GM19438 (cell line): ENCODE measurements around the gene WWP2.

Experiments used
- ATAC-seq: cut with Tn5 transposase; IDR thresholded peaks from one replicate; pipeline ENCODE4 v1.9.1; 2021; ENCODE audit warnings: low read depth; ENCODE audit not compliant: unreplicated experiment

WWP2 gene

DNA sequence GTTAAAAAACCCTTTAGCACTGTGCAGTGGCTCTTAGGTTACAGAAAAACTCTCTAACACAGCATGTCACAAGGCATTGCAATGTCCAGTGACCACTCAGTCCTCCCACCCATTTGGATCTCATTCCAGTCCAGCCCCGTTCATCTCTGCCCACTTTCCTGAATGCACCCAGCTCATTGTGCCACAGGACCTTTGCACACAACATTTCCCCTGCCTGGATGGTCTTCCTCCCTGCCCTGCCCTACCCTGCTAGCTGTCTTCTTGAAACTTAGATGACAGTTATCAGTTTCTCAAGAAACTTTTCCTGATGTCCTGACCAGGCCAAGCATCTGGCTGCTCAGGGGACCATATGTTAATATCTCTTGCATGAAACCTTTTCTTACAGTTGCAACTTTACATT is 67.2 kb downstream of the WWP2 start:
- ATAC-seq = no peak

GRCh38 chr16:69830146-69830533 is 68.0 kb downstream of the WWP2 start:
- no peak for ATAC-seq

DNA sequence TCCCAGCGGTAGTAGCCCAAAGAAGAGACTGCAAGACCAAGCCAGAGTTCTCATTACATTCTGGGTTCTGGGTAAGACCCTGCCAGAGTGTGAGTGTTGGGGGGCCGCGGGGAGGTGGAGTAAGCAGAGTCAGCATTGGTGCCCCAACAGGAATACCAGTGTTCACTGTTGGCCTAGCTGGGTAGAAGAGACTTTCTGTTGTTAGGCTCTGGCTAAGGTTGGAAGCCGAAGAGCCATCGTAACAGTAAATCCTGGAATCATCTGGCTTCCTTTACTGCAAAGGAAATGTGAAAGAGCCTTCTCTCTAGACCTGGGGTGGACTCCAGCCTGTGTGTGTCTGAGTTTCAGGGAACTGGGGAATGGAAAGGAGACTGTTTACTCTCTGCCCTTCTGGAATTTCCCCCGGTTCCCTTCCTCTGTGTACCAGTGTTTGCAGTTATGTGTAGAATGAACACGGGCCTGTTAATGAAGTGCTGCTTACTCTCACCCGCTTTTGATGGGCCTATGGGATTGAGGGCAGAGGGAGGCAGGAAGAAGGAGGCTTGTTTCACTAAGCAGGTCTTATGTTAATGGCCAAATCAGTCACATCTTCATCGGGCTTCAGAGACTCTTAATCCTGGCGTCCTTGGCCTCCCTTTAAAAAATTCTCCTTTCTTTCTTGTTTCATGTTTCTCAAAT is 68.5 kb downstream of the WWP2 start:
- ATAC-seq = no peak

GRCh38 chr16:69831212-69832123 is 69.3 kb downstream of the WWP2 start:
- ATAC-seq = no peak

DNA sequence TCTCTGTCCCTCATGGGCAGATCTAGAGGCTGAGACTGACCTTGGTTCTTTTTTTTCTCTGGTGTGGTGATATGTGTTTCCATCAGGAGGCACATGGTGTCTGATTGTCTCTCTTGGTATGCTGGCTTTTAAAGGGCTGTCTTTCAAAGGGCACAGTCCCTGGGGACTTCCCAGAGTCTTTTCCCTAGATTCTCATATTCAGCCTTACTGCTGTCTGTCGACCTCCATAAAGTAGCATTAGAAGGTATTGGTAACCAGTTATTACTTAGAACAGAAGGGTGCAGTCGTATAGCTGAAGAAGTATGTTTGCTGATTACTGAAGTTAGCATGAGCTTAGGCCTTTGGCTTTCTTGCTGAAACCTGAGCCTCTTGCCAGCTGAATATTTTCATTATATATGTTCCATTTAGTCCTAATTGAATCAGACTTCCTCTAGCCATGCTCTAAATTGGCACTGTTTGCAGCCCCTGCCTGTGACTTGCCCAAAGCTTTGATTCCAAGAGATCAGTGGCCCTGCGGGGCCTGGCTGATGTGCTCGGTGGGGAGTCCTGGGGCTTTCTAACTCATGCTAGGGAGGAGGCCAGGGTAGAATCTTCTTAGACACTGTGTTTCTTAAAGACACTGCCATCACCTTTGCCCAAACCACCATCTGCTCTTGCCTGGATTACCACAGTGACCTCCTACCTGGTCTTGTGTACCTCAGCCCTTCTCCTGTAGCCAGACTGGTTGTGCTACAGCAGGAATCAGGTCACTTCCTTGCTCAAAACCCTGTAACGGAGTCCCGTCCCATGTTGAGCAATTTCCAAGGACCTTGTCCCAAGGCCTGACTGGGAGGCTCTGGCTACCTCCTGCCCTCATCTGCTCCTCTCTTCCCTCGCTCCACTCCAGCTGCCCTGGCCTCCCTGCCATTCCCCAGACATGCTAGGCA is 71.5 kb downstream of the WWP2 start:
- no peak for ATAC-seq

GRCh38 chr16:69834807-69835466 is 72.8 kb downstream of the WWP2 start:
- no peak for ATAC-seq

DNA sequence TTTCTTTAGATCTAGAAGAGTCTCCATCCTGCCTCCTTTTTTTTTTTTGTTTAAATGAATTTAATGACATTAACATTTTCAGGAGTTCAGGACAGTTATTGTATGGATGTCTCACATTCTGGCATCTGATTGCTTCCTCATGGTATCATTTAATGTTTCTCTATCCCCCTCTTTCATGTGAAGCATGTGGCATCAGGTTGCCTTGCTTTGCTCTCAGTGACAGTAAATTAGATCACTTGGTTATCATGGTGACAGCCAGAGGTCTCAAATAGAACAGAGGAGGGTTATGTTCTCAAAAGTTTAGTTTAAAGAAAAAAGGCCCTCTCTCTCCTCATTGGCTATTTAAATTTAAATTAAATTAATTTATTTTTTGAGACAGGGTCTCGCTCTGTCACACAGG is 74.1 kb downstream of the WWP2 start:
- no peak for ATAC-seq

- ATAC-seq = no peak
Measured at GRCh38 chr16:69837380-69837779, 75.2 kb downstream of the WWP2 start.

GRCh38 chr16:69838489-69838888 is 76.4 kb downstream of the WWP2 start:
- ATAC-seq = no peak

- ATAC-seq = no peak
Measured at GRCh38 chr16:69839240-69839688, 77.1 kb downstream of the WWP2 start.

DNA sequence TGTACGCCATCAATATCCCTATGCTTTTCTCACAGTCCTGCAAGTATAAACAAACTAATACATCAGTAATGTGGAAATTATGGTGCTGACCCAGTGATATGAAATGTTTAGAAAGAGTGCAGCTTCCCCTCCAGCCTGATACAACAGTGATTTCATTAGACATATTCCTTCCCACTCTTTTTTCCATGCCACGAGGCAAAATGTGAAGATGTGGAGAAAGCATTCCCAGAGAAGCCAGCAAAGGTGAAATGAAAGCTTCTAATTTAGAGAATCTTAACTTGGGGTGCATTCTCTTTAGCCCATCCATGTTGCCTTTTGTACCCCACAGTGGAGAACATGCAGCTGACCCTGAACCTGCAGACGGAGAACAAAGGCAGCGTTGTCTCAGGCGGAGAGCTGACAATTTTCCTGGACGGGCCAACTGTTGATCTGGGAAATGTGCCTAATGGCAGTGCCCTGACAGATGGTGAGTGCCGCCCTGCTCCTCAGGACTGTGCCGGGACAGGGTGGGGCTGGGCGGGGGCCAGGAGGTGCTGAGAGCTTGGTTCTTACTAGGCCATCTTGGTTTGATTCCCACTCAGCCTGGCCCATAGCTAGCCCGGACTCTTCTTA is 77.8 kb downstream of the WWP2 start:
- no peak for ATAC-seq

GRCh38 chr16:69840975-69841374 is 78.8 kb downstream of the WWP2 start:
- no peak for ATAC-seq

- ATAC-seq = no peak
Measured at GRCh38 chr16:69844441-69844840, 82.3 kb downstream of the WWP2 start.

DNA sequence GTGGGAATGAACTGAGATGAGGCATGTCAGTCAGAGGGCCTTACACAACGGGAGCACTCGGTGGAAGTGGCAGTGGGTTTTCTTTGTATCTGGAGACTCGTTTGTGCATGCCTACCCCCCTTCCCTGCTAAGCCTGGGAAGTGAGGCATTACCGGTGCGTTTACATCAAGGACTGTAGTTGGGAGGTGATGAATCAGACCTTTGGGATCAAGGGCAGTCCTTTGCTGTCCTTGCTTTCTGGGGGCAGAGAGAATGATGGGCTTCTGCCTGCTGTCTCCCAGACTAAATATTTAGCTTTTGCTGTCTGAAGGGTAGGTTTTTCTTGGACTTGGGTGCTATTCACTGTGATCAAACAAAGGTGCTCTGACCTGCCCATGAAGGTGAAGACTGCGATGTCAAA is 83.0 kb downstream of the WWP2 start:
- no peak for ATAC-seq

DNA sequence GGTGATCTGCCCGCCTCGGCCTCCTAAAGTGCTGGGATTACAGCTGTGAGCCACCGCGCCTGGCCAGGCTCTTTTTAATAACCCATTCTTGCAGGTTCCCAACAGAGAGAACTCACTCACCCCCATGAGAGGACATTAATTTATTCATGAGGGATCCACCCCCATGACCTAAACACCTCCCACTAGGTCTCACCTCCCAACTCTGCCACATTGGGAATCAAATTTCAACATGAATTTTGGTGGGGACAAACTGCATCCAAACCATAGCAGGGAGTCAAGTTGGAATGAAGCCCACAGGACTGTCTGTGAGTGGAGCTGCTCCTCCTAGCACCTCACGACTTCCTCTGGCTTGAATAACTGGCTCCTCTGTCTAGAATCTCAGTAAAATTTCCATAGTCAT is 85.5 kb downstream of the WWP2 start:
- no peak for ATAC-seq

GRCh38 chr16:69848637-69849545 is 86.8 kb downstream of the WWP2 start:
- no peak for ATAC-seq

GRCh38 chr16:69851491-69852240 is 89.5 kb downstream of the WWP2 start:
- ATAC-seq = no peak

- no peak for ATAC-seq
Measured at GRCh38 chr16:69852815-69853214, 90.7 kb downstream of the WWP2 start.
